ENCODE data around the gene FAM204A. TPM values are rescaled to one million over a fixed set of nuclear protein-coding genes. Genes with fewer than 3 reads are reported as not detected.

The FAM204A gene
- total RNA-seq, 1 experiment from 2014 or later = 44.4 TPM

DNA sequence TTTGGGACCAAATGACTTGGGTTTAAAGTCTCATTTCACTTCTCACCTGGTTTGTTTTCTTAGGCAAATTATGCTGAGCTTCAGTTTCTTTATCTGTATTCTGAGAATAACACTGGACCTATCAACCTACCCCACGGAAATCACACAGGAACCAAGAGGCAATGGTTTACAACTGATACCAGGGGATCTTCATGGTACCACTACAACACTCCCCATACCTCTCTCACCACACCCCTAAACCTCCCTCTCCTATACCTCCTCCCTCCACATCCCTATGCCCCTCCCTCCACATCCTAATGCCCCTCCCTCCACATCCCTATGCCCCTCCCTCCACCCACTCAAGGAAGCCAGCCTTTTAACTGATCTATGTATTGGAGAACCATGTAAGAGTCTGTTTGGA lies 9.9 kb downstream of the FAM204A start:
- no TSS peak for BruUV-seq (replicated peaks)
- H3K36me3 ChIP-seq (ENCODE audit: low read depth) = peaks cover 13% of the 10 kb centered on the region; the same call in 1 of the 2 replicates

DNA sequence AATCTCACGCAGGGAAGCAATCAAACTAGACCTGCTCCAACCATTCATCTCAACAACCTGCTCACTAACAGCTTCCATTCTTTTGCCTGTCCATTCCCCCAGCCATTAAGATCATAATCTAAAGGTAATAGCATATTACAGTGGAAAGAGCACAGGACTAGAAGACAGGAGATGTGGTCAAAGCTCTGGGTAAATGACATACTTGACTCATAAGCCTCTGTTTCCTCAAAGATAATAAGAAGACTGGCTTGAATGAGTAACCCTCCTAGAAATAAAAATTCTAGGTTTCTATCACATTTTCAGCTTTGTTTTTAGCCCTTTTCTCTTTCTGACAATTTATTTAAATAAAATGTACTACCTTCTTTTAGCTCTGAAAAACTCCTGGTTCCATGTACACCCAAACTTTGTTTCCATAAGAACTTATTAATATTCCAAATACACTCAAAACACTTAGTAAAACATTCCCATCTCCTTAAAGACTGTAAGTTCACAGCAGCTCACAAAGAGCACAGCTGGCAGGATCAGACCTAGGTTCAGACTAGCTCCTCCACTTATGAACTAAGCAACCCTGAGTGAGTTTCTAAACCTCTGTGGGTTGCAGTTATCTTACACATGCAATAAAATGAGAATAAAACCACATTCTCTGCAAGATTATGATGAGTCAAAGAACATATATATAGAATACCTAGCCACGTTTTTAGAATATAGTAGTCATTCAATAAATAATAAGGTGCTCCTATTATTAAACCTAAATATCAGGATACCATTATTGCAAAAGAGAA lies 11.6 kb downstream of the FAM204A start:
- no peak for DNase-seq
- no peaks in the 10 kb centered on the region for H3F3A ChIP-seq (ENCODE audit: insufficient read depth, low read depth)
- no peak overlapping the region for H3K27ac ChIP-seq
- no peaks in the 10 kb centered on the region for H3K27me3 ChIP-seq (ENCODE audit: insufficient read depth, low read depth)
- no peak overlapping the region for H3K4me3 ChIP-seq
- no peak overlapping the region for H2AFZ ChIP-seq
- no peaks in the 10 kb centered on the region for H3K9me2 ChIP-seq (ENCODE audit: insufficient read depth)
- H3K36me3 ChIP-seq (ENCODE audit: low read depth) = peaks cover 11% of the 10 kb centered on the region; the same call in 1 of the 2 replicates
- H3K9me3 ChIP-seq (ENCODE audit: insufficient read depth, low read depth) = no peaks in the 10 kb centered on the region
- no peak overlapping the region for H3K4me2 ChIP-seq
- BruUV-seq (replicated peaks) = no TSS peak
- H3K4me1 ChIP-seq (replicated peaks; ENCODE audit: insufficient read depth) = no peaks in the 10 kb centered on the region
- H4K20me1 ChIP-seq (ENCODE audit: insufficient read depth) = no peaks in the 10 kb centered on the region
- ChIA-PET POLR2A (ENCODE audit: unreplicated experiment) (no interaction called here), CTCF (no interaction called here)
- H3K79me2 ChIP-seq (ENCODE audit: low read depth) = no peaks in the 10 kb centered on the region
- intact Hi-C loops (cut with micrococcal nuclease; ENCODE audit: unreplicated experiment) = no loop called here
- TF ChIP-seq, protein P1, sequence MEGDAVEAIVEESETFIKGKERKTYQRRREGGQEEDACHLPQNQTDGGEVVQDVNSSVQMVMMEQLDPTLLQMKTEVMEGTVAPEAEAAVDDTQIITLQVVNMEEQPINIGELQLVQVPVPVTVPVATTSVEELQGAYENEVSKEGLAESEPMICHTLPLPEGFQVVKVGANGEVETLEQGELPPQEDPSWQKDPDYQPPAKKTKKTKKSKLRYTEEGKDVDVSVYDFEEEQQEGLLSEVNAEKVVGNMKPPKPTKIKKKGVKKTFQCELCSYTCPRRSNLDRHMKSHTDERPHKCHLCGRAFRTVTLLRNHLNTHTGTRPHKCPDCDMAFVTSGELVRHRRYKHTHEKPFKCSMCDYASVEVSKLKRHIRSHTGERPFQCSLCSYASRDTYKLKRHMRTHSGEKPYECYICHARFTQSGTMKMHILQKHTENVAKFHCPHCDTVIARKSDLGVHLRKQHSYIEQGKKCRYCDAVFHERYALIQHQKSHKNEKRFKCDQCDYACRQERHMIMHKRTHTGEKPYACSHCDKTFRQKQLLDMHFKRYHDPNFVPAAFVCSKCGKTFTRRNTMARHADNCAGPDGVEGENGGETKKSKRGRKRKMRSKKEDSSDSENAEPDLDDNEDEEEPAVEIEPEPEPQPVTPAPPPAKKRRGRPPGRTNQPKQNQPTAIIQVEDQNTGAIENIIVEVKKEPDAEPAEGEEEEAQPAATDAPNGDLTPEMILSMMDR (conservative IDR thresholded peaks at IDR 0.05) = no peak
- TF ChIP-seq EZH2 (IDR thresholded peaks at IDR 0.05; ENCODE audit: low read depth) = no peak

More for the DNA sequence above, 9.9 kb downstream of the FAM204A start:
- CTCF ChIA-PET = no interaction called here
- intact Hi-C loops (cut with micrococcal nuclease; ENCODE audit: unreplicated experiment) = no loop called here
- Histone ChIP-seq H3K4me3 (no peak overlapping the region), H3K27me3 (ENCODE audit: insufficient read depth, low read depth) (no peaks in the 10 kb centered on the region), H3F3A (ENCODE audit: insufficient read depth, low read depth) (no peaks in the 10 kb centered on the region), H3K4me2 (no peak overlapping the region), H3K9me2 (ENCODE audit: insufficient read depth) (no peaks in the 10 kb centered on the region), H3K27ac (no peak overlapping the region), H2AFZ (no peak overlapping the region), H3K9me3 (ENCODE audit: insufficient read depth, low read depth) (no peaks in the 10 kb centered on the region), H3K4me1 (replicated peaks; ENCODE audit: insufficient read depth) (no peaks in the 10 kb centered on the region), H4K20me1 (ENCODE audit: insufficient read depth) (no peaks in the 10 kb centered on the region), H3K79me2 (ENCODE audit: low read depth) (no peaks in the 10 kb centered on the region)
- no peak for DNase-seq
- TF ChIP-seq, protein P1 (conservative IDR thresholded peaks at IDR 0.05) = no peak
- TF ChIP-seq EZH2 (IDR thresholded peaks at IDR 0.05; ENCODE audit: low read depth) = no peak
- POLR2A ChIA-PET (ENCODE audit: unreplicated experiment) = no interaction called here

DNA sequence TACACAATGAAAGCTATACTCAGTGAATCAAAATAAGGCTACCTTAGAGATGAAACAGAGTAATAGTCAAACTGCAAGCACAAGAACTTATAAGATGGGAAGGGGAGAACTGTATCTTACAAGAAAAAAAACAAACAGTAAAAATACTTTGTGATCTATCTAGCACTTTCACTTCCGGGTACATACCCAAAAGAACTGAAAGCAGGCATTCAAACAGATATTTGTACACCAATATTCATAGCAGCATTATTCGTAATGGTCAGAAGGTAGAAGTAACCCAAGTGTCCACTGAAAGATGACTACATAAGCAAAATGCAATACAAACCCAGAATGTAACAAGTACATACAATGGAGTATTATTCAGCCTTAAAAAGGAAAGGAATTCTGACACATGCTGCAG lies 18.0 kb downstream of the FAM204A start:
- CTCF ChIA-PET = no interaction called here
- Histone ChIP-seq H3F3A (ENCODE audit: insufficient read depth, low read depth) (no peaks in the 10 kb centered on the region), H3K27me3 (ENCODE audit: insufficient read depth, low read depth) (no peaks in the 10 kb centered on the region), H3K27ac (no peak overlapping the region), H3K36me3 (ENCODE audit: low read depth) (no peaks in the 10 kb centered on the region), H4K20me1 (ENCODE audit: insufficient read depth) (no peaks in the 10 kb centered on the region), H3K4me1 (replicated peaks; ENCODE audit: insufficient read depth) (no peaks in the 10 kb centered on the region), H3K4me2 (no peak overlapping the region), H3K9me2 (ENCODE audit: insufficient read depth) (no peaks in the 10 kb centered on the region), H2AFZ (no peak overlapping the region), H3K4me3 (no peak overlapping the region), H3K79me2 (ENCODE audit: low read depth) (no peaks in the 10 kb centered on the region), H3K9me3 (ENCODE audit: insufficient read depth, low read depth) (no peaks in the 10 kb centered on the region)
- intact Hi-C loops (cut with micrococcal nuclease; ENCODE audit: unreplicated experiment) = no loop called here
- TF ChIP-seq EZH2 (IDR thresholded peaks at IDR 0.05; ENCODE audit: low read depth) = no peak
- TF ChIP-seq, protein P1 (conservative IDR thresholded peaks at IDR 0.05) = no peak
- DNase-seq = no peak
- BruUV-seq (replicated peaks) = no TSS peak
- POLR2A ChIA-PET (ENCODE audit: unreplicated experiment) = no interaction called here
